PC-9 (cell line): Measurements from ENCODE around the gene HTRA3.

Source experiments
- EZH2 ChIP-seq: fragments of 200-600 bp; sonication (generic); IDR thresholded peaks from 2 replicates; pipeline ENCODE4 v1.8.0; 2017; ENCODE audit warnings: antibody characterized with exemption, low read depth
- TF ChIP-seq, protein P1 (sequence below): fragments of 200-600 bp; sonication (generic); conservative IDR thresholded peaks from 2 replicates; pipeline ENCODE4 v1.6.1; 2017; ENCODE audit warnings: mixed run types, antibody characterized with exemption, mild to moderate bottlenecking, moderate library complexity

DNA sequence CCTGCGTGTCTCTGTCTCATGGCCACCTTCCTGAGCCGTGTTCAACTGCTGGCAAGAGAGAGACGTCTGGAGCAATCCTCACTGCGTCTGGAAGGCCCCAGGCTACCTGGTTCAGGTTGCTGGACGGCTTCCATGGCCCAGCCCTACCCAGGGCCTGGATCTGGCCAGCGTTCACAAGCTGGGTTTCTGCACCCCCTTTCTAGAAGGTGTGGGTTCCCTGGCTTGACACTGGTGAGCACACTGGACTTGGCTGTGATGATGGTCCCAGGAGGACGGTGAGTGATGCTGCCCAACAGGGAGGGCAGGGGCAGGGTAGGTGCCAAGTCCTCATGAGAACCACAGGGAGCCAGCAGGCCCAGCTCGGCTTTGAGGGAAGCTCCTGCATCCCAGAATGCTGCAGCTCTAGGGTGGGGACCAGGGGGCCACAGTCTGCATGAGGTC is 63.4 kb downstream of the HTRA3 start:
- TF ChIP-seq, protein P1, sequence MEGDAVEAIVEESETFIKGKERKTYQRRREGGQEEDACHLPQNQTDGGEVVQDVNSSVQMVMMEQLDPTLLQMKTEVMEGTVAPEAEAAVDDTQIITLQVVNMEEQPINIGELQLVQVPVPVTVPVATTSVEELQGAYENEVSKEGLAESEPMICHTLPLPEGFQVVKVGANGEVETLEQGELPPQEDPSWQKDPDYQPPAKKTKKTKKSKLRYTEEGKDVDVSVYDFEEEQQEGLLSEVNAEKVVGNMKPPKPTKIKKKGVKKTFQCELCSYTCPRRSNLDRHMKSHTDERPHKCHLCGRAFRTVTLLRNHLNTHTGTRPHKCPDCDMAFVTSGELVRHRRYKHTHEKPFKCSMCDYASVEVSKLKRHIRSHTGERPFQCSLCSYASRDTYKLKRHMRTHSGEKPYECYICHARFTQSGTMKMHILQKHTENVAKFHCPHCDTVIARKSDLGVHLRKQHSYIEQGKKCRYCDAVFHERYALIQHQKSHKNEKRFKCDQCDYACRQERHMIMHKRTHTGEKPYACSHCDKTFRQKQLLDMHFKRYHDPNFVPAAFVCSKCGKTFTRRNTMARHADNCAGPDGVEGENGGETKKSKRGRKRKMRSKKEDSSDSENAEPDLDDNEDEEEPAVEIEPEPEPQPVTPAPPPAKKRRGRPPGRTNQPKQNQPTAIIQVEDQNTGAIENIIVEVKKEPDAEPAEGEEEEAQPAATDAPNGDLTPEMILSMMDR: no peak
- no peak for TF ChIP-seq EZH2
